Vagina (tissue), 2 donors: ENCODE results near the gene FGF11.

Source experiments
- POLR2A ChIP-seq, 2 donors: fragments of 450-650 bp; IDR thresholded peaks; one replicate each; pipeline ENCODE4 v1.6.1; 2017; ENCODE audit warnings: antibody characterized with exemption in 2 of 2, mild to moderate bottlenecking in 2 of 2, moderate library complexity in 2 of 2
- POLR2AphosphoS5 ChIP-seq, 2 donors: sonication (generic); formaldehyde crosslinking; IDR thresholded peaks; one replicate each; pipeline ENCODE4 v1.9.0; 2017; ENCODE audit warnings: antibody characterized with exemption in 2 of 2, mild to moderate bottlenecking in 2 of 2, low read depth in 1 of 2; ENCODE audit not compliant: insufficient read depth in 1 of 2
- TF ChIP-seq, protein P1 (sequence below), 3 experiments: fragments of 450-650 bp in 2 of 3; fragments of 200-600 bp in 1 of 3; sonication (generic) in 1 of 3; IDR thresholded peaks; one replicate each; pipeline ENCODE4 v1.5.1; 2017 to 2019; ENCODE audit warnings: antibody characterized with exemption in 3 of 3, mild to moderate bottlenecking in 2 of 3, moderate library complexity in 2 of 3

DNA sequence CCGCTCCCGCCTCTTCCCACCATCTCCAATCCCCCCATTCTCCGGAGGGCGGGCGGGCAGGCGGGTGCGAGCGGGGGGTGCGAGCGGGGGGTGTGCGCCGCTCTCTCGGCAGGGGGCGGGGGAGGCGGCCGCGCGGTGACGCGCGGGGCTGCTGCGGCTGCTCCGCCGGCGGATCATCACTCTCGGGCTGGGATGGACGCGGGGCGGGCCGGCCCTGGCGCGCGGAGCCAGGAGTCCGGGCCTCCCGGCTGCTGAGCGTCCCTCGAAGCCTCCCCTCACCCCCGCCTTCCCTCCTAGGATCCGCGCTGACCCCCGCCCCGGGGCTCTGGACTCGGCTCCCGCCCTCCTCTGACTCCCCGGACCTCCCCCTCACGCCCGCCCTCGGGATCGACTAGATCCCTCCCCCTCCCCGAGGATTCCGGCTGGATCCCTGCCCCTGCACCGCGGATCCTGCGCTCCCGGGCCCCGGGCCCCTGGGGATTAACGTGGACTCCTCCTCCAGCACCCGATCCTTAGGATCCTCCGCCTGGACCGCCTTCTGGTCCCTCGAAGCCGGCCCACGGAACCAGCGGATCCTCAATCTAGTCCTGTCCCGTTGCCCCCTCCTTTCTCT, 34.5 kb upstream of the FGF11 start:
- TF ChIP-seq, protein P1, sequence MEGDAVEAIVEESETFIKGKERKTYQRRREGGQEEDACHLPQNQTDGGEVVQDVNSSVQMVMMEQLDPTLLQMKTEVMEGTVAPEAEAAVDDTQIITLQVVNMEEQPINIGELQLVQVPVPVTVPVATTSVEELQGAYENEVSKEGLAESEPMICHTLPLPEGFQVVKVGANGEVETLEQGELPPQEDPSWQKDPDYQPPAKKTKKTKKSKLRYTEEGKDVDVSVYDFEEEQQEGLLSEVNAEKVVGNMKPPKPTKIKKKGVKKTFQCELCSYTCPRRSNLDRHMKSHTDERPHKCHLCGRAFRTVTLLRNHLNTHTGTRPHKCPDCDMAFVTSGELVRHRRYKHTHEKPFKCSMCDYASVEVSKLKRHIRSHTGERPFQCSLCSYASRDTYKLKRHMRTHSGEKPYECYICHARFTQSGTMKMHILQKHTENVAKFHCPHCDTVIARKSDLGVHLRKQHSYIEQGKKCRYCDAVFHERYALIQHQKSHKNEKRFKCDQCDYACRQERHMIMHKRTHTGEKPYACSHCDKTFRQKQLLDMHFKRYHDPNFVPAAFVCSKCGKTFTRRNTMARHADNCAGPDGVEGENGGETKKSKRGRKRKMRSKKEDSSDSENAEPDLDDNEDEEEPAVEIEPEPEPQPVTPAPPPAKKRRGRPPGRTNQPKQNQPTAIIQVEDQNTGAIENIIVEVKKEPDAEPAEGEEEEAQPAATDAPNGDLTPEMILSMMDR (IDR thresholded peaks at IDR 0.05) = no peak
- TF ChIP-seq POLR2AphosphoS5 (IDR thresholded peaks at IDR 0.05; ENCODE audit: insufficient read depth in 1 of 2, low read depth in 1 of 2) = peak in 1 of 2 donors; percentile 70
- TF ChIP-seq POLR2A (IDR thresholded peaks at IDR 0.05) = peak in 1 of 2 donors; percentile 56
